ENCODE measurements around the gene CEL. TPM values are rescaled to one million over a fixed set of nuclear protein-coding genes. Genes with fewer than 3 reads are reported as not detected.

Gene CEL
- total and polyA plus RNA-seq, 2 experiments from 2014 or later: 0.27 to 2.3 TPM

DNA sequence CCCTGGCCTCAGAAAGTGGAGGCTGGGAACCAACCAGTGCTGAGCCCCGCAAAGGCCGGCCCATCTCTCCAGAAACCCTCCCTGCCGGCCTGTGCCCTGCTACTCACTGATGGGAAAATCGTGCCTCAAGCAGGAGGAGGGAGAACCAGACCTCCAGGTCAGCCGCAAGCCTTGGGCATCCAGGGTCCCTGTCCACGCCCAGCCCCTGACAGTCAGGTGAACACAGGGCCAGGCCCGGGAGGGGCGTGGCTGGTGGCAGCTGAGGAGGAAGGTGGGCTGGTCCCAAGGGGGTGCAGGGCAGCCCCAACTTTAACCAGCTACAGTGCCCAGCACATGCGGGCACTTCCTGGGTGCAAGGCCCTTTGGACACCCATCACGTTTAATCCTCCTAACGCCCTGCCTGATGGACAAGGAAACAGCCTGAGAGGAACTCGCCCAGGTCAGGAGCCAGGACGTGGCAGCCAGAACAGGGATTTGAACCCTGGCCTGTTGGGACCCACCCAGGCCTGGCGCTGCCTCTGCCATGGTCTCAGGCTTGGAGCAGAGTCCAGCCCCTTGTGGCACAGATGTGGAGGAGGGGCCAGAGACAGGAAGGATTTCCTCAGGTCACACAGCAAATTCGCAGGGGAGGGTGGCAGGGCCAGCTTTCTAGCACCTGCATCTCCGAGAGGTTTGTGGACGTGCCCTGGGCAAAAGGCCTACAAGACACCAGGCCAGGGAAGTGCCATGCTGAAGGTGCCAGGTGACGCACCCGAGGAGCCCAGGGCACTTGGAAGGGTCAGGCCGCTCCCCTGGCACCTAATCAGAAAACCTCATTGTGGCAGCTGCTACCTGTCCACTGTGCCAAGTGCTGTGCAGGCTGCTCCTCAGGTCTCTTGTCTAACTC is 54.8 kb downstream of the CEL start:
- Histone ChIP-seq H3K4me1 (ENCODE audit: insufficient read depth) (no peaks in the 10 kb centered on the region; the same call in 1 of the 2 replicates), H3K27me3 (ENCODE audit: insufficient read depth) (peaks cover 29% of the 10 kb centered on the region; the same call in 1 of the 2 replicates), H3K79me2 (replicated peaks; ENCODE audit: insufficient read depth) (no peaks in the 10 kb centered on the region), H3K27ac (ENCODE audit: low read depth) (no peak overlapping the region), H3K36me3 (ENCODE audit: insufficient read depth) (no peaks in the 10 kb centered on the region), H3K4me2 (no peak overlapping the region), H2AFZ (no peak overlapping the region), H3K4me3 (no peak overlapping the region), H3K9me2 (ENCODE audit: insufficient read depth) (no peaks in the 10 kb centered on the region), H3F3A (replicated peaks; ENCODE audit: low read depth) (0 out of 2 replicates have a peak, but pooled peaks cover 2% of the 10 kb centered on the region), H4K20me1 (replicated peaks; ENCODE audit: insufficient read depth) (peaks cover under 1% of the 10 kb centered on the region; the same call in 1 of the 2 replicates)
- no peak for ATAC-seq
- H3K36me3 Mint-ChIP-seq (ENCODE audit: low read depth): no peaks in the 10 kb centered on the region
- H3K27ac Mint-ChIP-seq: no peak overlapping the region
- no peak overlapping the region for H3K4me3 Mint-ChIP-seq
- H3K27me3 Mint-ChIP-seq (ENCODE audit: insufficient read depth, low read depth, poor library complexity): peaks cover 29% of the 10 kb centered on the region
- no peak for TF ChIP-seq JUNB (IDR thresholded peaks at IDR 0.05; ENCODE audit: unreplicated experiment)
- TF ChIP-seq, protein P1, sequence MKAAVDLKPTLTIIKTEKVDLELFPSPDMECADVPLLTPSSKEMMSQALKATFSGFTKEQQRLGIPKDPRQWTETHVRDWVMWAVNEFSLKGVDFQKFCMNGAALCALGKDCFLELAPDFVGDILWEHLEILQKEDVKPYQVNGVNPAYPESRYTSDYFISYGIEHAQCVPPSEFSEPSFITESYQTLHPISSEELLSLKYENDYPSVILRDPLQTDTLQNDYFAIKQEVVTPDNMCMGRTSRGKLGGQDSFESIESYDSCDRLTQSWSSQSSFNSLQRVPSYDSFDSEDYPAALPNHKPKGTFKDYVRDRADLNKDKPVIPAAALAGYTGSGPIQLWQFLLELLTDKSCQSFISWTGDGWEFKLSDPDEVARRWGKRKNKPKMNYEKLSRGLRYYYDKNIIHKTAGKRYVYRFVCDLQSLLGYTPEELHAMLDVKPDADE (IDR thresholded peaks at IDR 0.05): no peak
- no peak for TF ChIP-seq CREB1 (CRISPR knock-in tag; IDR thresholded peaks at IDR 0.05; ENCODE audit: low read depth)
- TF ChIP-seq STAT1 (IDR thresholded peaks at IDR 0.05; ENCODE audit: unreplicated experiment): no peak
- no peak for TF ChIP-seq EZH2phosphoT487 (IDR thresholded peaks at IDR 0.05; ENCODE audit: unreplicated experiment)
- no peak for TF ChIP-seq ZNF331 (CRISPR knock-in tag; IDR thresholded peaks at IDR 0.05; ENCODE audit: low read depth)
- DNase-seq (ENCODE audit: low spot score): no peak
- peaks cover 15% of the 10 kb centered on the region for H3K4me1 Mint-ChIP-seq
- H3K9me3 Mint-ChIP-seq: no peaks in the 10 kb centered on the region; the same call in 2 of the 3 replicates

DNA sequence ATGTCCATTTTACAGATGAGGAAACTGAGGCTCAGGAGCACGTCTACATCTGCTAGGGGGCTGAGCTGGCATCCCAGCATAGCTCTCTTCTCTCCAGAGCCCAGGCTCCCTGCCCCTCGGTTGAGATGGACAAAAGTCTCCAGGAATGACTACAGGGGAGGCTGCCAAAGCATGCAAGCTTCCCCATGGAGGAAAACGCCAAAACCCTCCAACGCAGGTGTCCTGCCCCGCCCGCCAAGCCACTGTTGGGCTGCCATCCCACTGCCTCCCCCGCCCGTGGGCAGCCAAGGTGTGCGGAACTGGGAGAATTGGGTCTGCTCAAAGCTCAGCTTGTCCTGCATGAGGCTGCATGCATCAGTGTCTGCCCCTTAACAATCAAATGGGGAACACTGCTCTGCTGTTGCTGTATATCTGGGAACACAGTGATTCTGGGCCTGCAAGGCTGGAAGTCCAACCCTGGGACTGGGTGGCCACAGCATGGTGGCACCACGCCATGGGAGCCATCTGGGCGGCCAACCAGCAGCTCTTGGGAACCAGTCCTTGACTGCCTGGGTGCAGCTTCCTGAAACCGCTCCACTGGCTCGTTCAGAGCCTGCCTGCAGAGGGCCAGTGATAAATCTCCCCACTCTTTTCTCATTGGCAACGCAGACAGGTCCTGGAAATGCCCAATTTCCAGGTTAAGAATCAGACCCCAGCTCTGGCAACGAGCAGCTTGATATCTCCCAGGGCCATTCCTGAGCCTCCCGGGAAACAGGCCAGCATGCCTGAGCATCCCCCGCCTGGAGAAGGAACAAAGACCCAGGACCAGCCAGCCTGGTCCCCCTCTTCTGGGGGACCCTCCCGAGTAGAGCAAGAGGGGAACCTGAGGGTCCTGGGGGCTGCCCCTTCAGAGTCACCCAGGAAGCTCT is 55.7 kb downstream of the CEL start:
- H3K4me1 ChIP-seq (ENCODE audit: insufficient read depth): no peaks in the 10 kb centered on the region; the same call in 1 of the 2 replicates
- no peak for TF ChIP-seq EZH2phosphoT487 (IDR thresholded peaks at IDR 0.05; ENCODE audit: unreplicated experiment)
- TF ChIP-seq JUNB (IDR thresholded peaks at IDR 0.05; ENCODE audit: unreplicated experiment): no peak
- TF ChIP-seq, protein P2, sequence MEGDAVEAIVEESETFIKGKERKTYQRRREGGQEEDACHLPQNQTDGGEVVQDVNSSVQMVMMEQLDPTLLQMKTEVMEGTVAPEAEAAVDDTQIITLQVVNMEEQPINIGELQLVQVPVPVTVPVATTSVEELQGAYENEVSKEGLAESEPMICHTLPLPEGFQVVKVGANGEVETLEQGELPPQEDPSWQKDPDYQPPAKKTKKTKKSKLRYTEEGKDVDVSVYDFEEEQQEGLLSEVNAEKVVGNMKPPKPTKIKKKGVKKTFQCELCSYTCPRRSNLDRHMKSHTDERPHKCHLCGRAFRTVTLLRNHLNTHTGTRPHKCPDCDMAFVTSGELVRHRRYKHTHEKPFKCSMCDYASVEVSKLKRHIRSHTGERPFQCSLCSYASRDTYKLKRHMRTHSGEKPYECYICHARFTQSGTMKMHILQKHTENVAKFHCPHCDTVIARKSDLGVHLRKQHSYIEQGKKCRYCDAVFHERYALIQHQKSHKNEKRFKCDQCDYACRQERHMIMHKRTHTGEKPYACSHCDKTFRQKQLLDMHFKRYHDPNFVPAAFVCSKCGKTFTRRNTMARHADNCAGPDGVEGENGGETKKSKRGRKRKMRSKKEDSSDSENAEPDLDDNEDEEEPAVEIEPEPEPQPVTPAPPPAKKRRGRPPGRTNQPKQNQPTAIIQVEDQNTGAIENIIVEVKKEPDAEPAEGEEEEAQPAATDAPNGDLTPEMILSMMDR (conservative IDR thresholded peaks at IDR 0.05; ENCODE audit: low read depth in 2 of 2): no peak
- TF ChIP-seq POLR2AphosphoS5 (IDR thresholded peaks at IDR 0.05; ENCODE audit: low read depth): no peak
- TF ChIP-seq ZNF331 (CRISPR knock-in tag; IDR thresholded peaks at IDR 0.05; ENCODE audit: low read depth): no peak
- no peak for TF ChIP-seq EZH2 (IDR thresholded peaks at IDR 0.05; ENCODE audit: low read depth, unreplicated experiment)

More for the DNA sequence above, 55.7 kb downstream of the CEL start:
- Mint-ChIP-seq H3K27me3 (ENCODE audit: insufficient read depth, low read depth, poor library complexity) (peaks cover 37% of the 10 kb centered on the region), H3K4me1 (peaks cover 15% of the 10 kb centered on the region), H3K4me3 (no peak overlapping the region; the same call in 2 of the 3 replicates), H3K27ac (0 out of 2 replicates have a peak overlapping the region, but pooled peaks have one; percentile 31), H3K36me3 (ENCODE audit: low read depth) (no peaks in the 10 kb centered on the region), H3K9me3 (no peaks in the 10 kb centered on the region; the same call in 2 of the 3 replicates)
- Histone ChIP-seq H3K4me2 (no peak overlapping the region), H3K36me3 (ENCODE audit: insufficient read depth) (no peaks in the 10 kb centered on the region), H3F3A (replicated peaks; ENCODE audit: low read depth) (0 out of 2 replicates have a peak, but pooled peaks cover 2% of the 10 kb centered on the region), H3K27ac (ENCODE audit: low read depth) (no peak overlapping the region), H2AFZ (no peak overlapping the region), H4K20me1 (replicated peaks; ENCODE audit: insufficient read depth) (peaks cover 4% of the 10 kb centered on the region; the same call in 1 of the 2 replicates), H3K9me2 (ENCODE audit: insufficient read depth) (no peaks in the 10 kb centered on the region), H3K79me2 (replicated peaks; ENCODE audit: insufficient read depth) (no peaks in the 10 kb centered on the region), H3K4me3 (no peak overlapping the region), H3K27me3 (ENCODE audit: insufficient read depth) (peaks cover 38% of the 10 kb centered on the region; the same call in 1 of the 2 replicates)
- DNase-seq (ENCODE audit: low spot score) (no peak), ATAC-seq (no peak)
